Astrocyte of the cerebellum (primary cell): ENCODE results near the gene CCDC85C.
A peak's percentile ranks its signal among the peaks of the same experiment; 100 is the strongest.

ENCODE experiments used
- DNase-seq: peaks from one replicate; pipeline ENCODE4 v3.0.0-alpha.2; 2011; ENCODE audit warnings: low read depth
- H3K4me3 ChIP-seq: 2 replicates; pipeline ENCODE4 v1.5.1; 2011; ENCODE audit warnings: mild to moderate bottlenecking, low read depth, low read length, moderate library complexity
- CTCF ChIP-seq: IDR thresholded peaks from 2 replicates; pipeline ENCODE4 v1.5.1; 2012; ENCODE audit warnings: low read length, low read depth, moderate library complexity, mild to moderate bottlenecking; ENCODE audit errors: missing control alignments
- in situ Hi-C: cut with HindIII; loops from 2 replicates; pipeline ENCODE4 v1.10.0; 2017; ENCODE audit warnings: low sequenced_read_pairs

CCDC85C gene

GRCh38 chr14:99601361-99601831 lies 2.6 kb downstream of the CCDC85C start:
- H3K4me3 ChIP-seq, result peak overlapping the region; percentile 46
- DNase-seq, result peak; percentile 79
- in situ Hi-C loops, result no loop called here
- no peak for TF ChIP-seq CTCF

- TF ChIP-seq CTCF, result no peak
- in situ Hi-C loops, result no loop called here
- no peak for DNase-seq
- no peak overlapping the region for H3K4me3 ChIP-seq
Measured at GRCh38 chr14:99600232-99600888, 3.6 kb downstream of the CCDC85C start.

DNA sequence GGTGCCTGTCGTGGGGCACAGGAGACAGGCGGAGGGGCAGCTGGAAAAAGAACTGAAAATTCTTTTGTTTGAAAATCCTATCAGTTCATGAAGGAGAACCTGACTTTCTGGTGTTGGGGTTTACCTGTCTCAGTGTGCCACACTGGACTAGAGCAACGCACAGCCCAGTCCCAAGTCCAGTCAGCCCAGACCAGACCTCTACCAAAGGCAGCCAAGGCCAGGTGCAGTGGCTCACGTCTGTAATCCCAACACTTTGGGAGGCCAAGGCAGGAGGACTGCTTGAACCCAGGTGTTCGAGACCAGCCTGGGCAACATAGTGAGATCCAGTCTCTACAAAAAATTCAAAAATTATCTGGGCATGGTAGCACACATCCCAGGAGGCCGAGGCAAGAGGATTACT lies 4.6 kb downstream of the CCDC85C start:
- TF ChIP-seq CTCF, result no peak
- no peak overlapping the region for H3K4me3 ChIP-seq
- no peak for DNase-seq
- in situ Hi-C loops, result no loop called here

DNA sequence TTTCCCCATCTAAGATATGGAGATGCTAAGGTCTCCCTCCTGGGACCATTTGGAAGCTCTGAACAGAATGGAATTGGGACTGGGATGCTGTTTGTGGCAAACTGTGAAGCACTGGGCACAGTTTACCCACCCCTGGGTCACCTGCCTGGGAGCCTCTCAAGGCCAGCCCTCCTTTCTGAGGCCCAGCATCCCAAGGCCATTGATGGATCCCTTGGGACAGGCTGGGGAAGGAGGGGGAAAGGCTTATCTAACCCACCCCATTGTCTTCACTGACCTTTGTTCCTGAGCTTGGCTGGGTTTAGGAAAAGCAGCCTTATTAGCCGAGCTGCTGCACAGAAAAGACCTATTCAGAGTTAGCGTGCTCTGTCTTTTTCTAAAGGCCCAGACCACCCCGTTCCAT lies 5.2 kb downstream of the CCDC85C start:
- in situ Hi-C loops, result no loop called here
- TF ChIP-seq CTCF, result no peak
- H3K4me3 ChIP-seq, result no peak overlapping the region
- DNase-seq, result no peak

DNA sequence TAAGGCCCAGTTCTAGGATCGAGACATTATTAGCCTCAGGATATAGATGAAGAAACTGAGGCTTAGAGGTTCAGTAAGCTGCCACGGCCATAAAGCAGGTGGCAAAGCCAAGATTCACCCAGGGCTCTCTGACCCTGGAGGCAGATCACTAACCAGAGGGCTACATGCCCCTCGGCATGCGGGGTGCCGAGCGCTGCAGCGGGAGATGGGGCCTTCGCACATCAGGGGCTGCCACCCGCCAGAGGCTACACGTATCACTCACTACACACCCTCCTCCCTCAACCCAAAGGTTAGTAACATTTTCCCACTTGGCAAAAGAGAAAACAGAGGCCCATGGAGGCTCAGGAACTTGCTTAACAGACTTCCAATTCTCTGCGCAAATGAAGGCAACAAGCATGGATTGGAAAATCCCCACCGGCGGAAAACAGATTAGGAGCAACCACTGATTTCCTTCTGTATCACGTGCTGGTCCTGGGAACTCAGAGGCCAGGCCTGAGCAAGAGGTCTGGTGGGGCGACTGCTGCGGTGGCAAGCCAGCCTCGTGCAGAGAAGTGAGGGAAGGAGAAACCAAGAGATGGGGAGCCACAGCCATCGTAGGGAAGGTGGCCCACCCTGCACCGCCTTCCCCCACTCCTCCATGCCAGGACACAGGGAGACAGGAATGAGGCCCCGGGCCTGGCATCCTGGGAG lies 6.0 kb downstream of the CCDC85C start:
- H3K4me3 ChIP-seq, result no peak overlapping the region
- in situ Hi-C loops, result no loop called here
- DNase-seq, result no peak
- no peak for TF ChIP-seq CTCF

GRCh38 chr14:99596772-99597171 lies 7.2 kb downstream of the CCDC85C start:
- no peak for DNase-seq
- in situ Hi-C loops, result no loop called here
- H3K4me3 ChIP-seq, result no peak overlapping the region
- no peak for TF ChIP-seq CTCF
